NCI-H82 treated with DMSO at 0.1 percent for 48 hours (cell line): ENCODE measurements around the gene SF1.
"Not testable (repeated sequence)": the region's sequence is repeated elsewhere in the genome, so short reads cannot be mapped to it uniquely, and the experiment has no call there.

Source experiments
- DNase-seq: peaks from one replicate; lab custom pipeline; 2025; ENCODE audit not compliant: unreplicated experiment; lab: John Stamatoyannopoulos, UW

The SF1 gene, protein sequence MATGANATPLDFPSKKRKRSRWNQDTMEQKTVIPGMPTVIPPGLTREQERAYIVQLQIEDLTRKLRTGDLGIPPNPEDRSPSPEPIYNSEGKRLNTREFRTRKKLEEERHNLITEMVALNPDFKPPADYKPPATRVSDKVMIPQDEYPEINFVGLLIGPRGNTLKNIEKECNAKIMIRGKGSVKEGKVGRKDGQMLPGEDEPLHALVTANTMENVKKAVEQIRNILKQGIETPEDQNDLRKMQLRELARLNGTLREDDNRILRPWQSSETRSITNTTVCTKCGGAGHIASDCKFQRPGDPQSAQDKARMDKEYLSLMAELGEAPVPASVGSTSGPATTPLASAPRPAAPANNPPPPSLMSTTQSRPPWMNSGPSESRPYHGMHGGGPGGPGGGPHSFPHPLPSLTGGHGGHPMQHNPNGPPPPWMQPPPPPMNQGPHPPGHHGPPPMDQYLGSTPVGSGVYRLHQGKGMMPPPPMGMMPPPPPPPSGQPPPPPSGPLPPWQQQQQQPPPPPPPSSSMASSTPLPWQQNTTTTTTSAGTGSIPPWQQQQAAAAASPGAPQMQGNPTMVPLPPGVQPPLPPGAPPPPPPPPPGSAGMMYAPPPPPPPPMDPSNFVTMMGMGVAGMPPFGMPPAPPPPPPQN

GRCh38 chr11:64778473-64779298, at the start of gene SF1:
Gene SF1 (minus strand): TSS chr11:64778542. CDS start chr11:64778392, 150 bp downstream.
- peak; percentile 100 for DNase-seq

GRCh38 chr11:64827451-64827839, 49.1 kb upstream of the SF1 start:
- no peak for DNase-seq

DNA sequence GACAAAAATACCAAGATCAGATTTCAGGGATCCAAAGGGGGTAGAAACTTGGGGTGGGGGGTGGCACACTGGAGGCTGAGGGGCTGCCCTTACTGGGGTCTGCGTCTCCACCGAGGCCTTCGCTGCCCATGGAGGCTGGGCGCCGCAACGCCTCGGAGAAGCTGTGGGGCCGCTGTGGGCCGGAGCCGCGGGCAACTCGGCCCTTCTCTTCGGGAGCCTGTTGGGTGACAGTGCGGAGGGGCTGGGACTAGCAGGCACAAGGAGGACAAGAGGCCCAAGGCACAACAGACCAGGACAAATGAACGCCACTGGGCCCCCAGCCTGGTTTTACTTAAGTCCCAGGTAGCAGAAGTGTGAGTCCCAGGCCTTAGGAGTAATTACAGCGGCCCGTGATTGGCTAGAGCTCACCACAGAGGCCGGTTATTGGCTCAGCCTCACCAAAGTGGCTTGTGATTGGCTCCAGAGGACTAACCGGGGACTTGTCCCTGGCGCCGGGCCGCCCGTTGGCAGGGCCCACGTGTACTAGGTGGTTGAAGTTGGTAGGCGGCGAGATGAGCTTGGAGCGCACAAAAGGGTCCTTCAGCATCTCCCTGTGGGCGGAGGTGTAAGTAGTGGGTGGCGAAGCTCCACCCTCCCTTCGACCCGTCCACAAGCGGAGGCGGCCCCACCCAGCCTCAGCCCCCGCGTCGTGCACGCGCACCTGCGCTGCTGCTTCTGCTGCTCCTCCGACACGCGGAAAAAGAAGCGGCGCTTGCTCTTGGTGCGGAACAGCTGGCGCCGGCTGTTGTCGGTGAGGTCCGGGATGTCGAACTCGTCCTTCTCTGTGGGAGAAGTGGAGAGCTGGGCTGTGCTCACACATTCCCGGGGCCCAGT, 48.5 kb upstream of the SF1 start:
- DNase-seq = no peak

DNA sequence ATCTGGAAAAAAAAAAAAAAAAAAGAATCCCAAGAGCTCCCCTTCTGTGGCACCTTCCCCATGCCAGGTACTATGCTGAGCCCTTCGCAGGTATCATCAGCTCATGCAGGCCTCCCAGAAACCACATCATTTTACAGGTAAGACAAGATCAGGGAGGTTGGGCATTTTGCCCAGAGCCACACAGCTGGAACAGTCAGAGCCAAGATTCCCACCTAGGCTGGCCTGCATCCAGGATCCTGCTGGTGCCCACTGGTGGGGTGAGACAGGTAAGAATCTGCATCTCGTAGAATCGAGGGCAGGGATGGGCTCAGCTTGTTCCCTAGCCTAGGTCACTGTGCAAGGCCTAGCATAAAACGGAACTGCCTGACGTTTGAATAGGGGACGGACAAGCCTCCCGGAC, 47.7 kb upstream of the SF1 start:
- DNase-seq = no peak

DNA sequence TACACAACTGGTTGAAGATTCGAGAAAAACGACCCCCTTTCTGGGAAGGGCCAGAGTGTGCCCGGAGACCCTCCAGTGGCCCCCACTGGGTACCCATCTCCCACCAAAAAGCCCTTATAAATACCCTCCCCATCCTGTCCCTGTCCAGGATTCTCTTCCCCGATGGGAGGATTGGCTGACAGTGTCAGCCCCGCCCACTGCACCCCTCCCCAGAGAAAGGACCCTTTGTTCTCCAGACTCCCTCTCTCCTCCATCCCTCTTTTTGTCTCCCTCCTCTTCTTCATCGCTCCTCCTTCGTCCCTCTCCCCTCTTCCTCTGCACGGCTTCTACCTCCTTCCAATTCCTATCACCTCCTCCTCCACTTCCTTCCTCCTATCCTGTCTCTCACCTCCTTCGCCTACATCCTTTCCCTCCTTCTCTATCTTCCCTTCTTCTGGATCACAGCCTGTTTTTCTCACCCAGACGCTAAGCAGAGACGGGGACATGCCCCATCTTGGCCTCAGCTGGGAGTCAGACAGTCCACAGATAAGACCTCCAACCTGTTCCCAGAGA, 45.3 kb upstream of the SF1 start:
- no peak for DNase-seq

- DNase-seq = no peak
Measured at GRCh38 chr11:64817476-64817875, 39.1 kb upstream of the SF1 start.

GRCh38 chr11:64815433-64815832, 37.1 kb upstream of the SF1 start:
- DNase-seq = not testable (repeated sequence)

DNA sequence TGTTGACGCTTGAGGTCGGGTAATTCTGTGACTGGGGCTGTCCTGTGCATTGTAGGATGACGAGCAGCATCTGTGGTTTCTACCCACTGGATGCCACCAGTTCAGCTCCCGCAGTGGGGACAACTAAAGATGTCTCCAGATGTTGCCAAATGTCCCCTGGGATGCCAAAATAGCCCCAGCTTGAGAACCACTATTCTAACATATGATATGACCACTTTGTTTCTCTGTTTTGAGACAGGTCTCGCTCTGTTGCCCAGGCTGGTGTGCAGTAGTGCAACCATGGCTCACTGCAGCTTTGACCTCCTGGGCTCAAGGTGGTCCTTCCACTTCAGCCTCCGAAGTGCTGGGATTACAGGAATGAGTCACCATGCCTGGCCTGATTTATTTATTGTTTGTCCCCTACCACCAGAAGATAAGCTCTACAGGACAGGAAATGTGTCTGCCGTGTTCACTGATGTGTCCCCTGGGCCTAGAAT, 36.4 kb upstream of the SF1 start:
- no peak for DNase-seq

- DNase-seq = no peak
Measured at GRCh38 chr11:64813826-64814225, 35.5 kb upstream of the SF1 start.

GRCh38 chr11:64810891-64811272, 32.5 kb upstream of the SF1 start:
- no peak for DNase-seq

DNA sequence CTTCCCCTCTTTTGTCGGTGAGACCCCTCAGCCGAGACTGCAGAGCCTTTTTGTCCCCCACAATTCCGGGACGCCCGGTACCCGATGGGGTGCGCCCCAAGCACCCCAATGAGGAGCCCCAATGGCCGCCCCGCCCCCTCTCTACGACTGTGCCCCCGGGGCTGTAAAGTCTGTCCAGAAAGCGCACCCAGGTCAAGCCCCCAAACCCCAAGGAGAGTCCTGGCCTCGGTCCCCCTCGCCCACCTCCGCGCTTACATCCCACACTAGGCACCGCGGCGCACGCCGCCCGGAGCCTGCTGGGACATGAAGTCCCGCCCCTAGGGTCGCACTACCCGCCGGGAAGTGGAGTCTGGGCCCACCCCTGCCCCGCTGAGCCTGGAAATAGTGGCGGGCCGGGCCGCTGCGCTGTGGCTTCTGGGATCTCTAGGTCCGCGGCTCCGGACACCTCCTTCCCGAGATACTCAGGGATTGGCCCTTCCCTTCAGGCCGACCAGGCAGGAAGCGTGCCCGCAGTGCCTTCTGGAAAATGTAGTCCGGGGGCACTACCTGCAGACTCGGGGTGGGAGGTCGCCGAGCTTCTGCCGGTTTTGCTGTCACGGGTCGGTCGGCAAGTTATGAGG, 32.0 kb upstream of the SF1 start, which contains the start of gene MEN1:
Gene MEN1, minus strand, starts transcription at position 281 of the 620 bp plus-strand sequence. CDS start 442 bp downstream, outside the sequence.
- peak; percentile 89 for DNase-seq

DNA sequence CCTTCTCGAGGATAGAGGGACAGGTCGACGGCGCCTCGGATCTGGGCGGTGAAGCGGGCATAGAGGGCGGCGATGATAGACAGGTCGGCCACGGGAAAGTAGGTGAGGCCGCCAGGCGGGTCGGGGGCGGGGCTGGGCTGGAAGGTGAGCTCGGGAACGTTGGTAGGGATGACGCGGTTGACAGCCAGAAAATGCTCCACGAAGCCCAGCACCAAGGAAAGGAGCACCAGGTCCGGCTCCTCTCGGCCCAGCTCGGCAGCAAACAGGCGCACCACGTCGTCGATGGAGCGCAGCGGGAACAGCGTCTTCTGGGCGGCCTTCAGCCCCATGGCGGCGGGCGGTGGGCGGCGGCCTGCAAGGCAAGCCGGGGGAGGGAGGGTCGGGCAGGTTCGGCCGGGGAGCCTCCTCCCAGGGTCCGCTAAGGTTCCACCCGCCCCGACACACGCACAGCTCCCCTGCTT, 31.5 kb upstream of the SF1 start:
- DNase-seq = no peak

GRCh38 chr11:64805481-64805880, 27.1 kb upstream of the SF1 start:
- no peak for DNase-seq

GRCh38 chr11:64804346-64805210, 26.2 kb upstream of the SF1 start:
- DNase-seq = no peak

- no peak for DNase-seq
Measured at GRCh38 chr11:64803846-64804345, 25.6 kb upstream of the SF1 start.

DNA sequence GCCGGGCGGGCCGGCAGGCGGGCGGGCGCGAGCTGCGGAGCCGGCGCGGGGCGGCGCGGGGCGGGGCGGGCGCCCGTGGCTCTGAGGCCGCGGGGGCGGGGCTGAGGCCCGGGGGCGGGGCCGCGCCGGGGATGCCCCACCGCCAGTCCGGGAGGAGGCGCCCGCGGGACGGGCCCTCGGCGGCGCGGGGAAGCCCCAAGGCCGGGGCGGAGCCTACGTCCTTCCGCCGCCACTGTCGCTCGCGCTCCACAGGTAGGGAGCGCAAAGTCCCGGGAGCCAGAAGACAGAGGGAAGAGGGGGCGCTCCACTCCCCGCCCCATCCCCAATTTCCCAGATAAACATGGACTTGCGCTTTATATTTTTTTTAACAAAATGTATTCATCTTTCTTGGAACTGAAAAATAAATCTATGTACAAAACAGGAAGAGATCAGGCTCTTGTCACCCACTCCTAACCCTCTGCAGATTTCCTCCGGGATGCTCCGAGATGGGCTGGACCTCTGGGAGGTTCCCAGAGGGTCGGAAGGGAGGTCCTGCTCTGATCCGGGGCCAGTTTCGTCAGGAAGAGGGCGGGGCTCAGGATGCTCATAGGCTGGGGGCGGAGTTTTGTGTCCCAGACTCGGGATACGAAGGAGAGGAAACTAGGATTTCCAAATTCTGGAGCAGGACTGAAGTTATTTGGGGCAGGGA, 25.0 kb upstream of the SF1 start, which contains the start of gene MAP4K2:
Gene MAP4K2, minus strand, starts transcription at position 57 of the 688 bp plus-strand sequence. CDS start 65 bp downstream, outside the sequence.
- DNase-seq = peak; percentile 48

DNA sequence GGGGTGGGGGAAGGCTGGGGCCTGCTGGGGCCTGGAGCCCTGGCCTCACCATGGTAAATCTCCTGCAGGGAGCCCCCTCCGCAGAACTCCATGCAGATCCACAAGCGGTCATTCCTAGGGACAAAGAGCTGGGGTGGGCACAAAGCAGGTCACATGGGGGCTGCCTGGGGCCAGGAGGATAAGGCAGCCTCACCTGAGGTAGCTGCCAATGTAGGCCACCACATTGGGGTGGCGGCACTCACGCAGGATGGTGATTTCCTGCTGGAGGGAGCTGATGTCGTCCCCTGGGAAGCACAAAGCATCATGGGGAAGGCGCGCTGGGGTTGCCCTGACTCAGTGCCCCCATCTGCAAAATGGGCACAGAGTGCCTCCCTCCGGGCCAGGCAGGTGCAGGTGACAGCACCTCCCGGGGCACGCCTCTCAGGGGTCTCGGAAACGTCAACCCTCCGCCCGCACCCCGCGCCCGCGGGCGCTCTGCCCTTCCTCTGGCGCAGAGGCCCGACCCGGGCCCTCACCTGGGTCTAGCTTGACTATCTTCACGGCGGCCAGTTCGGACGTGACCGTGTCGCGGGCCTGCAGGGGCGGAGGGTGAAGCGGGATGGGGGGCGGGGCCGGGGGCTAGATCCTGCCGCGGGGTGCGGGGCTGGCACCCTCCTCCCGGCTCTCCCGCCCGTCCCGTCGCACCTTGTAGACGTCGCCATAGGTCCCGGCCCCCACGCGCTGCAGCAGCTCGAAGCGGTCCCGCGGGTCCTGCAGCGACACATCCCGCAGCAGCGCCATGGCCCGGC, 24.2 kb upstream of the SF1 start:
- no peak for DNase-seq
